SK-N-SH (cell line): ENCODE data around the gene ZNF280A. TPM values are rescaled to one million over a fixed set of nuclear protein-coding genes. Genes with fewer than 3 reads are reported as not detected.

Experiments used
- CTCF ChIA-PET: fragments of 300-600, 350-600 bp; formaldehyde crosslinking; extraction: SDS; loops from one replicate; lab custom pipeline; 2021; lab: Yijun Ruan, JAX
- POLR2A ChIA-PET: fragments of 350-600 bp; sonication (Branson Sonifier 250); formaldehyde crosslinking; extraction: SDS; loops from one replicate; lab custom pipeline; 2020; ENCODE audit warnings: antibody characterized with exemption, inconsistent platforms; lab: Yijun Ruan, JAX
- DNase-seq: peaks from one replicate; pipeline ENCODE4 v3.0.0; 2012
- H2AFZ ChIP-seq: fragments of 200-600 bp; sonication (generic); 2 replicates; pipeline ENCODE4 v1.8.1; 2016; ENCODE audit warnings: antibody characterized with exemption, mild to moderate bottlenecking, low read depth
- H3F3A ChIP-seq: fragments of 200-600 bp; sonication (generic); replicated peaks from 2 replicates; pipeline ENCODE3; 2016; ENCODE audit warnings: antibody characterized with exemption, mild to moderate bottlenecking; ENCODE audit not compliant: insufficient read depth
- H3K27ac ChIP-seq, 2 experiments: fragments of 200-500 bp in 1 of 2; fragments of 200-600 bp in 1 of 2; sonication (Bioruptor generic) in 1 of 2; sonication (generic), shearing (Covaris generic) in 1 of 2; 2 replicates each; pipeline versions ENCODE4 v1.5.1 to v1.6.1; 2014 to 2016; ENCODE audit warnings: low read depth in 2 of 2, inconsistent platforms in 1 of 2, low read length in 1 of 2, mild to moderate bottlenecking in 1 of 2, mixed read lengths in 1 of 2
- H3K27me3 ChIP-seq: fragments of 200-600 bp; sonication (generic), shearing (Covaris generic); 2 replicates; pipeline ENCODE4 v1.6.1; 2016; ENCODE audit warnings: mixed run types; ENCODE audit not compliant: insufficient read depth
- H3K36me3 ChIP-seq, 2 experiments: fragments of 200-500 bp in 1 of 2; fragments of 200-600 bp in 1 of 2; sonication (Bioruptor generic) in 1 of 2; sonication (generic) in 1 of 2; replicated peaks in 1 of 2; 2 replicates each; pipeline versions ENCODE3 to v1.5.1; 2014 to 2016; ENCODE audit warnings: low read length in 1 of 2, mild to moderate bottlenecking in 1 of 2; ENCODE audit not compliant: insufficient read depth in 2 of 2, control insufficient read depth in 1 of 2
- H3K4me1 ChIP-seq, 2 experiments: fragments of 200-500 bp in 1 of 2; fragments of 200-600 bp in 1 of 2; sonication (Bioruptor generic) in 1 of 2; sonication (generic), shearing (Covaris generic) in 1 of 2; 2 replicates each; pipeline versions ENCODE4 v1.5.1 to v1.6.1; 2014 to 2016; ENCODE audit warnings: low read depth in 1 of 2, low read length in 1 of 2, mixed run types in 1 of 2; ENCODE audit not compliant: insufficient read depth in 2 of 2, control insufficient read depth in 1 of 2
- H3K4me2 ChIP-seq: fragments of 200-600 bp; sonication (generic), shearing (Covaris generic); 2 replicates; pipeline ENCODE4 v1.6.1; 2017; ENCODE audit warnings: mixed run types
- H3K4me3 ChIP-seq, 2 experiments: fragments of 200-500 bp in 1 of 2; fragments of 200-600 bp in 1 of 2; sonication (Bioruptor generic) in 1 of 2; sonication (generic), shearing (Covaris generic) in 1 of 2; 2 replicates each; pipeline versions ENCODE4 v1.5.1 to v1.8.1; 2014 to 2016; ENCODE audit warnings: low read depth in 2 of 2, inconsistent platforms in 1 of 2, low read length in 1 of 2, mild to moderate bottlenecking in 1 of 2, mixed read lengths in 1 of 2, moderate library complexity in 1 of 2
- H3K79me2 ChIP-seq: fragments of 200-600 bp; sonication (generic); 2 replicates; pipeline ENCODE4 v1.8.1; 2017; ENCODE audit warnings: mild to moderate bottlenecking; ENCODE audit not compliant: insufficient read depth
- H3K9ac ChIP-seq: fragments of 200-600 bp; sonication (generic); 2 replicates; pipeline ENCODE4 v1.6.1; 2017; ENCODE audit warnings: mixed run types
- H3K9me2 ChIP-seq: fragments of 200-600 bp; sonication (generic); 2 replicates; pipeline ENCODE4 v1.6.1; 2017; ENCODE audit warnings: mixed run types
- H3K9me3 ChIP-seq: fragments of 200-600 bp; sonication (generic); 2 replicates; pipeline ENCODE4 v1.6.1; 2017; ENCODE audit warnings: mixed run types, mild to moderate bottlenecking, moderate library complexity
- H4K20me1 ChIP-seq: fragments of 200-600 bp; sonication (generic); 2 replicates; pipeline ENCODE4 v1.6.1; 2017; ENCODE audit warnings: mild to moderate bottlenecking, mixed run types; ENCODE audit not compliant: insufficient read depth
- CHD2 ChIP-seq: fragments of 150-350 bp; IDR thresholded peaks from 2 replicates; pipeline ENCODE4 v1.6.1; 2018; ENCODE audit warnings: low read length; ENCODE audit not compliant: partially characterized antibody
- CTCF ChIP-seq: fragments of 200-600 bp; sonication (generic); IDR thresholded peaks from 2 replicates; pipeline ENCODE4 v1.6.1; 2017; ENCODE audit warnings: antibody characterized with exemption, mild to moderate bottlenecking, moderate library complexity
- ELF1 ChIP-seq: IDR thresholded peaks from 2 replicates; pipeline ENCODE4 v1.4.0; 2012
- EZH2phosphoT487 ChIP-seq: fragments of 200-600 bp; sonication (generic); IDR thresholded peaks from 2 replicates; pipeline ENCODE4 v1.6.1; 2017; ENCODE audit warnings: low read depth, mixed run types, mild to moderate bottlenecking, antibody characterized with exemption, moderate library complexity, borderline replicate concordance
- GABPA ChIP-seq: IDR thresholded peaks from 2 replicates; pipeline ENCODE4 v1.4.0; 2012; ENCODE audit warnings: low read depth, mild to moderate bottlenecking
- GATA2 ChIP-seq: sonication (generic); formaldehyde crosslinking; IDR thresholded peaks from 2 replicates; pipeline ENCODE4 v1.5.0; 2020; ENCODE audit warnings: mild to moderate bottlenecking, missing genetic modification reagents
- MEF2A ChIP-seq: IDR thresholded peaks from 2 replicates; pipeline ENCODE4 v1.4.0; 2012; ENCODE audit warnings: low read depth, borderline replicate concordance
- MXI1 ChIP-seq: IDR thresholded peaks from 2 replicates; pipeline ENCODE4 v1.6.1; 2012; ENCODE audit warnings: mild to moderate bottlenecking, low read depth, low read length, improper control_type of control experiment
- NRF1 ChIP-seq: IDR thresholded peaks from 2 replicates; pipeline ENCODE4 v1.6.1; 2012; ENCODE audit warnings: low read depth, mild to moderate bottlenecking, low read length
- RAD21 ChIP-seq: IDR thresholded peaks from 2 replicates; pipeline ENCODE4 v1.6.1; 2012; ENCODE audit warnings: mild to moderate bottlenecking, low read length
- RCOR1 ChIP-seq: fragments of 150-350 bp; IDR thresholded peaks from 2 replicates; pipeline ENCODE4 v1.6.1; 2017; ENCODE audit warnings: antibody characterized with exemption, low read length
- RFX5 ChIP-seq: IDR thresholded peaks from 2 replicates; pipeline ENCODE4 v1.6.1; 2012; ENCODE audit warnings: mild to moderate bottlenecking, improper control_type of control experiment, low read length
- RXRA ChIP-seq: IDR thresholded peaks from 2 replicates; pipeline ENCODE4 v1.4.0; 2012; ENCODE audit warnings: low read depth, mild to moderate bottlenecking, borderline replicate concordance
- SMC3 ChIP-seq: IDR thresholded peaks from 2 replicates; pipeline ENCODE4 v1.6.1; 2012; ENCODE audit warnings: low read depth, low read length, improper control_type of control experiment
- TEAD4 ChIP-seq: IDR thresholded peaks from 2 replicates; pipeline ENCODE4 v1.4.0; 2012; ENCODE audit warnings: mild to moderate bottlenecking, borderline replicate concordance; ENCODE audit not compliant: insufficient read depth
- USF2 ChIP-seq: fragments of 150-350 bp; IDR thresholded peaks from 2 replicates; pipeline ENCODE4 v1.6.1; 2017; ENCODE audit warnings: antibody characterized with exemption, low read length, low read depth, borderline replicate concordance
- WGBS: methylation state at CpG from one replicate; pipeline ENCODE4 v1.1.6; 2017; ENCODE audit warnings: low lambda C conversion rate; 5-methylcytosine and 5-hydroxymethylcytosine counted together
- polyA plus RNA-seq, 3 experiments: library from polyadenylated mRNA; depleted of rRNA; stranded (reverse); fragments of >200 nt; gene quantifications; 2 replicates each; pipeline ENCODE4 v1.2.3, GENCODE V29; 2012
- TF ChIP-seq, protein P1 (sequence below): IDR thresholded peaks from 2 replicates; pipeline ENCODE4 v1.4.0; 2012; ENCODE audit warnings: low read depth
- TF ChIP-seq, protein P2 (sequence below): IDR thresholded peaks from 2 replicates; pipeline ENCODE4 v1.4.0; 2012; ENCODE audit warnings: low read depth, borderline replicate concordance
- TF ChIP-seq, protein P3 (sequence below): IDR thresholded peaks from 2 replicates; pipeline ENCODE4; 2012
- TF ChIP-seq, protein P4 (sequence below): IDR thresholded peaks from 2 replicates; pipeline ENCODE4 v1.6.1; 2012; ENCODE audit warnings: mild to moderate bottlenecking, low read depth, low read length, moderate library complexity

ZNF280A gene
- polyA plus RNA-seq, 1 of the 3 experiments (the other 2 are of a cell fraction): not detected

DNA sequence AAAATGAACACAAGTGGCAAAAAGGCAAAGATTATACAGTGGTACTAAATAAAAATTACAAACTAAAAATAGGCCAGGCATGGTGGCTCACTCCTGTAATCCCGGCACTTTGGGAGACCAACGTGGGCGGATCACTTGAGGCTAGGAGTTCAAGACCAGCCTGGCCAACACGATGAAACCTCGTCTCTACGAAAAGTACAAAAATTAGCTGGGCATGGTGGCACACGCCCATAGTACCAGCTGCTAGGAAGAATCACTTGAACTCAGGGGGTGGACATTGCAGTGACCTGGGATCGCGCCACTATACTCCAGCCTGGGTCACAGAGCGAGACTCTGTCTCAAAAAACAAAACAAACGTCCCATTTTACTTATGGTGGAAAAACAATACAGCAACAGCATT, 36.0 kb downstream of the ZNF280A start:
- Histone ChIP-seq H3K36me3 (peaks cover 13 to 16% of the 10 kb centered on the region in 2 experiments), H3K4me1 (no peaks in the 10 kb centered on the region), H3K27ac (no peak overlapping the region), H3K4me3 (no peak overlapping the region), H3K27me3 (no peaks in the 10 kb centered on the region), H2AFZ (no peak overlapping the region), H3K4me2 (no peak overlapping the region), H3K79me2 (no peaks in the 10 kb centered on the region), H3F3A (no peaks in the 10 kb centered on the region), H3K9me3 (no peaks in the 10 kb centered on the region), H3K9me2 (no peaks in the 10 kb centered on the region), H3K9ac (no peak overlapping the region), H4K20me1 (no peaks in the 10 kb centered on the region)
- ChIA-PET CTCF (interaction anchor here (0.8 to 4.0 kb wide), 3 partner anchors 8 to 52 kb away, joined by 3 to 13 read pairs (median 3); no protein-coding TSS in a partner anchor), POLR2A (no interaction called here)
- DNase-seq: no peak
- WGBS: 91% methylated on average over 11 of the region's 11 CpGs
- no peak for TF ChIP-seq TEAD4
- no peak for TF ChIP-seq RXRA
- no peak for TF ChIP-seq RFX5
- TF ChIP-seq EZH2phosphoT487: no peak
- no peak for TF ChIP-seq GABPA
- no peak for TF ChIP-seq MXI1
- no peak for TF ChIP-seq RCOR1
- no peak for TF ChIP-seq USF2

DNA sequence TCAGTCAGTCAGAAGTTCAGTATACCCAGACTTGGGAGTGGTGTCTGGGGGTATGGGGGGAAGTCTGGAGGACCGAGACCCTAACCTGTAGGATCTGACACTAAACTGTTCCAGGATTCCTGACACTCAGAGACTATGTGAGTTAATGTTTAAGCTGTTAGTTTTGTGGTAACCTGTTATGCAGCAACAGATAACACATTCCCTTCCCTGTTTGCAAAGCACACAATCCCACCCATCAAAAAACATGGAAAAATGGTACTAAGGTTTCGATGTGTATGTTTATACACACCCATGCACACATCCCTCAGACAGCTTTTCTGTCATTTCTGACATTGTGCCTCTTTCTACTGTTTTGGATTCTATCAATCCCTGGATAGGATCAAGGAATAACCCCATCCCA, 39.1 kb downstream of the ZNF280A start:
- Histone ChIP-seq H3F3A (no peaks in the 10 kb centered on the region), H3K4me2 (no peak overlapping the region), H3K9me3 (no peaks in the 10 kb centered on the region), H3K36me3 (no peaks in the 10 kb centered on the region), H3K4me1 (no peaks in the 10 kb centered on the region), H3K9ac (no peak overlapping the region), H2AFZ (no peak overlapping the region), H3K4me3 (no peak overlapping the region), H3K9me2 (no peaks in the 10 kb centered on the region), H3K27ac (no peak overlapping the region), H4K20me1 (no peaks in the 10 kb centered on the region), H3K79me2 (no peaks in the 10 kb centered on the region), H3K27me3 (no peaks in the 10 kb centered on the region)
- ChIA-PET CTCF (interaction anchor here (1.0 to 3.3 kb wide), 3 partner anchors 17 to 96 kb away, joined by 4 to 11 read pairs (median 6); partner anchors contain the start of gene ZNF280B), POLR2A (no interaction called here)
- WGBS: 46% methylated on average over 2 of the region's 2 CpGs
- no peak for DNase-seq
- no peak for TF ChIP-seq ELF1
- no peak for TF ChIP-seq RXRA
- no peak for TF ChIP-seq CTCF
- no peak for TF ChIP-seq RAD21
- TF ChIP-seq, protein P1, sequence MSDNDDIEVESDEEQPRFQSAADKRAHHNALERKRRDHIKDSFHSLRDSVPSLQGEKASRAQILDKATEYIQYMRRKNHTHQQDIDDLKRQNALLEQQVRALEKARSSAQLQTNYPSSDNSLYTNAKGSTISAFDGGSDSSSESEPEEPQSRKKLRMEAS: no peak
- TF ChIP-seq NRF1: no peak
- TF ChIP-seq GATA2 (CRISPR knock-in tag): no peak
- TF ChIP-seq, protein P2, sequence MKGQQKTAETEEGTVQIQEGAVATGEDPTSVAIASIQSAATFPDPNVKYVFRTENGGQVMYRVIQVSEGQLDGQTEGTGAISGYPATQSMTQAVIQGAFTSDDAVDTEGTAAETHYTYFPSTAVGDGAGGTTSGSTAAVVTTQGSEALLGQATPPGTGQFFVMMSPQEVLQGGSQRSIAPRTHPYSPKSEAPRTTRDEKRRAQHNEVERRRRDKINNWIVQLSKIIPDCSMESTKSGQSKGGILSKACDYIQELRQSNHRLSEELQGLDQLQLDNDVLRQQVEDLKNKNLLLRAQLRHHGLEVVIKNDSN: no peak
- TF ChIP-seq, protein P3, sequence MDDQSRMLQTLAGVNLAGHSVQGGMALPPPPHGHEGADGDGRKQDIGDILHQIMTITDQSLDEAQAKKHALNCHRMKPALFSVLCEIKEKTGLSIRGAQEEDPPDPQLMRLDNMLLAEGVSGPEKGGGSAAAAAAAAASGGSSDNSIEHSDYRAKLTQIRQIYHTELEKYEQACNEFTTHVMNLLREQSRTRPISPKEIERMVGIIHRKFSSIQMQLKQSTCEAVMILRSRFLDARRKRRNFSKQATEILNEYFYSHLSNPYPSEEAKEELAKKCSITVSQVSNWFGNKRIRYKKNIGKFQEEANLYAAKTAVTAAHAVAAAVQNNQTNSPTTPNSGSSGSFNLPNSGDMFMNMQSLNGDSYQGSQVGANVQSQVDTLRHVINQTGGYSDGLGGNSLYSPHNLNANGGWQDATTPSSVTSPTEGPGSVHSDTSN: no peak
- no peak for TF ChIP-seq CHD2
- TF ChIP-seq GABPA: no peak
- TF ChIP-seq RFX5: no peak
- TF ChIP-seq MEF2A: no peak
- TF ChIP-seq SMC3: no peak
- TF ChIP-seq RCOR1: no peak
- TF ChIP-seq, protein P4, sequence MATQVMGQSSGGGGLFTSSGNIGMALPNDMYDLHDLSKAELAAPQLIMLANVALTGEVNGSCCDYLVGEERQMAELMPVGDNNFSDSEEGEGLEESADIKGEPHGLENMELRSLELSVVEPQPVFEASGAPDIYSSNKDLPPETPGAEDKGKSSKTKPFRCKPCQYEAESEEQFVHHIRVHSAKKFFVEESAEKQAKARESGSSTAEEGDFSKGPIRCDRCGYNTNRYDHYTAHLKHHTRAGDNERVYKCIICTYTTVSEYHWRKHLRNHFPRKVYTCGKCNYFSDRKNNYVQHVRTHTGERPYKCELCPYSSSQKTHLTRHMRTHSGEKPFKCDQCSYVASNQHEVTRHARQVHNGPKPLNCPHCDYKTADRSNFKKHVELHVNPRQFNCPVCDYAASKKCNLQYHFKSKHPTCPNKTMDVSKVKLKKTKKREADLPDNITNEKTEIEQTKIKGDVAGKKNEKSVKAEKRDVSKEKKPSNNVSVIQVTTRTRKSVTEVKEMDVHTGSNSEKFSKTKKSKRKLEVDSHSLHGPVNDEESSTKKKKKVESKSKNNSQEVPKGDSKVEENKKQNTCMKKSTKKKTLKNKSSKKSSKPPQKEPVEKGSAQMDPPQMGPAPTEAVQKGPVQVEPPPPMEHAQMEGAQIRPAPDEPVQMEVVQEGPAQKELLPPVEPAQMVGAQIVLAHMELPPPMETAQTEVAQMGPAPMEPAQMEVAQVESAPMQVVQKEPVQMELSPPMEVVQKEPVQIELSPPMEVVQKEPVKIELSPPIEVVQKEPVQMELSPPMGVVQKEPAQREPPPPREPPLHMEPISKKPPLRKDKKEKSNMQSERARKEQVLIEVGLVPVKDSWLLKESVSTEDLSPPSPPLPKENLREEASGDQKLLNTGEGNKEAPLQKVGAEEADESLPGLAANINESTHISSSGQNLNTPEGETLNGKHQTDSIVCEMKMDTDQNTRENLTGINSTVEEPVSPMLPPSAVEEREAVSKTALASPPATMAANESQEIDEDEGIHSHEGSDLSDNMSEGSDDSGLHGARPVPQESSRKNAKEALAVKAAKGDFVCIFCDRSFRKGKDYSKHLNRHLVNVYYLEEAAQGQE: no peak
